Astrocyte (in vitro differentiated cells and primary cell): ENCODE results near the gene PTPRN2. TPM values are rescaled to one million over a fixed set of nuclear protein-coding genes. Genes with fewer than 3 reads are reported as not detected.

ENCODE experiments used
- DNase-seq: peaks from one replicate; pipeline ENCODE4 v3.0.0-alpha.2; 2010; ENCODE audit warnings: low read depth
- FAIRE-seq: peaks from 2 replicates; lab custom pipeline; 2011; peaks lifted over from hg19 to GRCh38; lab: Jason Lieb, UNC
- H2AFZ ChIP-seq: 2 replicates; pipeline ENCODE4 v1.6.0; 2012; ENCODE audit warnings: low read depth, low read length, inconsistent platforms
- H3K27ac ChIP-seq: 2 replicates; pipeline ENCODE4 v1.5.1; 2011; ENCODE audit warnings: low read depth, low read length, inconsistent platforms
- H3K27me3 ChIP-seq: 2 replicates; pipeline ENCODE4 v1.6.0; 2011; ENCODE audit warnings: low read length, inconsistent platforms; ENCODE audit not compliant: insufficient read depth
- H3K36me3 ChIP-seq: 2 replicates; pipeline ENCODE4 v1.5.1; 2011; ENCODE audit warnings: low read length, inconsistent platforms; ENCODE audit not compliant: insufficient read depth
- H3K4me1 ChIP-seq: 2 replicates; pipeline ENCODE4 v1.5.1; 2011; ENCODE audit warnings: low read length, inconsistent platforms; ENCODE audit not compliant: insufficient read depth
- H3K4me2 ChIP-seq: 2 replicates; pipeline ENCODE4 v1.6.0; 2012; ENCODE audit warnings: low read length, inconsistent platforms
- H3K4me3 ChIP-seq: 2 replicates; pipeline ENCODE4 v1.5.1; 2011; ENCODE audit warnings: low read depth, mild to moderate bottlenecking, low read length, inconsistent platforms; ENCODE audit not compliant: insufficient read depth
- H3K79me2 ChIP-seq: 2 replicates; pipeline ENCODE4 v1.6.0; 2012; ENCODE audit warnings: mild to moderate bottlenecking, low read length, inconsistent platforms; ENCODE audit not compliant: insufficient read depth
- H3K9ac ChIP-seq: 2 replicates; pipeline ENCODE4 v1.6.0; 2012; ENCODE audit warnings: mild to moderate bottlenecking, low read length, inconsistent platforms
- H3K9me3 ChIP-seq: 2 replicates; pipeline ENCODE4 v1.5.1; 2012; ENCODE audit warnings: low read depth, mild to moderate bottlenecking, low read length, inconsistent platforms; ENCODE audit not compliant: insufficient read depth
- H4K20me1 ChIP-seq: 2 replicates; pipeline ENCODE4 v1.6.0; 2012; ENCODE audit warnings: low read length, inconsistent platforms; ENCODE audit not compliant: insufficient read depth
- H3K27ac Mint-ChIP-seq: one replicate; pipeline ENCODE4 v1.8.0; 2021; ENCODE audit warnings: mild to moderate bottlenecking, mixed read lengths; ENCODE audit not compliant: unreplicated experiment
- H3K27me3 Mint-ChIP-seq: one replicate; pipeline ENCODE4 v1.8.0; 2021; ENCODE audit warnings: low read depth, mixed read lengths; ENCODE audit not compliant: unreplicated experiment
- H3K36me3 Mint-ChIP-seq: one replicate; pipeline ENCODE4 v1.8.0; 2021; ENCODE audit warnings: low read depth, mixed read lengths; ENCODE audit not compliant: unreplicated experiment
- H3K4me1 Mint-ChIP-seq: one replicate; pipeline ENCODE4 v1.8.0; 2021; ENCODE audit warnings: low read depth, mixed read lengths; ENCODE audit not compliant: unreplicated experiment
- H3K4me3 Mint-ChIP-seq: one replicate; pipeline ENCODE4 v1.8.0; 2021; ENCODE audit warnings: mild to moderate bottlenecking, moderate library complexity, mixed read lengths; ENCODE audit not compliant: unreplicated experiment
- H3K9me3 Mint-ChIP-seq: one replicate; pipeline ENCODE4 v1.8.0; 2021; ENCODE audit warnings: mild to moderate bottlenecking, mixed read lengths; ENCODE audit not compliant: unreplicated experiment
- EZH2 ChIP-seq: IDR thresholded peaks from 2 replicates; pipeline ENCODE4 v1.6.1; 2012; ENCODE audit warnings: mild to moderate bottlenecking, low read length, inconsistent platforms; ENCODE audit not compliant: insufficient read depth
- total RNA-seq: library from RNA; stranded (reverse); gene quantifications from 2 replicates; pipeline ENCODE4 v1.2.1, GENCODE V29; 2021
- TF ChIP-seq, protein P1 (sequence below): IDR thresholded peaks from 2 replicates; pipeline ENCODE4 v1.5.1; 2011; ENCODE audit warnings: low read depth, mild to moderate bottlenecking, inconsistent platforms, low read length, moderate library complexity; ENCODE audit not compliant: insufficient read depth

PTPRN2 gene
- total RNA-seq, 1 donor from 2014 or later = 0.09 TPM

DNA sequence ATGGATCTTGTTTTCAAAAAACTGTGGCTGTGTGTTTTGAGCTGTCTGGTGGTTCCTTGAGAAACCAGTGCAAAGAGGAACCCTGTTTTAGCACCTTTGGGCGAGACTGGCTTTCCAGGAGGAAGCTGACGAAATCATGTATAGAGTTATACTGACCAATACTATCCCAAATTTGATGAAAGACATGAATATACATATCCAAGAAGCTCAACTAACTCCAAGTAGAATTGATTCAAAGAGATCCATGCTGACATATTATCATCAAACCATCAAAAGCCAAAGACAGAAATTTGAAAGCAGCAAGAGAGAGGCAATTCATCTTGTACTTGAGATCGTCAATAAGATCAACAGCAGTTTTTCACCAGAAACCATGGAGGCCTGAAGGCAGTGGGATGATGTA is 640.1 kb downstream of the PTPRN2 start:
- DNase-seq = no peak
- Mint-ChIP-seq H3K27me3 (no peaks in the 10 kb centered on the region), H3K4me3 (no peak overlapping the region), H3K27ac (no peak overlapping the region), H3K9me3 (peaks cover 29% of the 10 kb centered on the region), H3K4me1 (no peaks in the 10 kb centered on the region), H3K36me3 (no peaks in the 10 kb centered on the region)
- Histone ChIP-seq H2AFZ (no peak overlapping the region), H3K79me2 (no peaks in the 10 kb centered on the region), H3K4me3 (no peak overlapping the region), H3K27ac (no peak overlapping the region), H3K9me3 (peaks cover 10% of the 10 kb centered on the region), H3K4me2 (no peak overlapping the region), H4K20me1 (no peaks in the 10 kb centered on the region), H3K4me1 (no peaks in the 10 kb centered on the region), H3K27me3 (no peaks in the 10 kb centered on the region), H3K36me3 (no peaks in the 10 kb centered on the region), H3K9ac (no peak overlapping the region)
- TF ChIP-seq, protein P1, sequence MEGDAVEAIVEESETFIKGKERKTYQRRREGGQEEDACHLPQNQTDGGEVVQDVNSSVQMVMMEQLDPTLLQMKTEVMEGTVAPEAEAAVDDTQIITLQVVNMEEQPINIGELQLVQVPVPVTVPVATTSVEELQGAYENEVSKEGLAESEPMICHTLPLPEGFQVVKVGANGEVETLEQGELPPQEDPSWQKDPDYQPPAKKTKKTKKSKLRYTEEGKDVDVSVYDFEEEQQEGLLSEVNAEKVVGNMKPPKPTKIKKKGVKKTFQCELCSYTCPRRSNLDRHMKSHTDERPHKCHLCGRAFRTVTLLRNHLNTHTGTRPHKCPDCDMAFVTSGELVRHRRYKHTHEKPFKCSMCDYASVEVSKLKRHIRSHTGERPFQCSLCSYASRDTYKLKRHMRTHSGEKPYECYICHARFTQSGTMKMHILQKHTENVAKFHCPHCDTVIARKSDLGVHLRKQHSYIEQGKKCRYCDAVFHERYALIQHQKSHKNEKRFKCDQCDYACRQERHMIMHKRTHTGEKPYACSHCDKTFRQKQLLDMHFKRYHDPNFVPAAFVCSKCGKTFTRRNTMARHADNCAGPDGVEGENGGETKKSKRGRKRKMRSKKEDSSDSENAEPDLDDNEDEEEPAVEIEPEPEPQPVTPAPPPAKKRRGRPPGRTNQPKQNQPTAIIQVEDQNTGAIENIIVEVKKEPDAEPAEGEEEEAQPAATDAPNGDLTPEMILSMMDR = no peak
- TF ChIP-seq EZH2 = no peak
- no peak for FAIRE-seq

- peaks cover 14% of the 10 kb centered on the region for H3K9me3 ChIP-seq
- TF ChIP-seq, protein P1 = no peak
- TF ChIP-seq EZH2 = no peak
- H4K20me1 ChIP-seq = no peaks in the 10 kb centered on the region
- no peaks in the 10 kb centered on the region for H3K27me3 ChIP-seq
- Mint-ChIP-seq H3K4me1 (no peaks in the 10 kb centered on the region), H3K36me3 (no peaks in the 10 kb centered on the region), H3K4me3 (no peak overlapping the region), H3K27ac (no peak overlapping the region), H3K9me3 (peaks cover 25% of the 10 kb centered on the region), H3K27me3 (no peaks in the 10 kb centered on the region)
- H3K9ac ChIP-seq = no peak overlapping the region
- H2AFZ ChIP-seq = no peak overlapping the region
- no peaks in the 10 kb centered on the region for H3K79me2 ChIP-seq
- no peak overlapping the region for H3K4me3 ChIP-seq
- FAIRE-seq (no peak), DNase-seq (no peak)
- H3K4me2 ChIP-seq = no peak overlapping the region
- no peaks in the 10 kb centered on the region for H3K36me3 ChIP-seq
- H3K27ac ChIP-seq = no peak overlapping the region
- no peaks in the 10 kb centered on the region for H3K4me1 ChIP-seq
Observed at GRCh38 chr7:157946398-157947060, 641.1 kb downstream of the PTPRN2 start.

- no peaks in the 10 kb centered on the region for H3K4me1 Mint-ChIP-seq
- TF ChIP-seq EZH2 = no peak
- TF ChIP-seq, protein P1 = no peak
- Histone ChIP-seq H3K4me1 (no peaks in the 10 kb centered on the region), H3K4me2 (no peak overlapping the region), H3K4me3 (no peak overlapping the region), H3K36me3 (no peaks in the 10 kb centered on the region), H3K79me2 (no peaks in the 10 kb centered on the region), H3K27ac (no peak overlapping the region), H4K20me1 (no peaks in the 10 kb centered on the region), H3K9ac (no peak overlapping the region), H3K9me3 (peaks cover 16% of the 10 kb centered on the region), H3K27me3 (no peaks in the 10 kb centered on the region), H2AFZ (no peak overlapping the region)
- no peaks in the 10 kb centered on the region for H3K27me3 Mint-ChIP-seq
- no peak overlapping the region for H3K27ac Mint-ChIP-seq
- no peak for FAIRE-seq
- no peaks in the 10 kb centered on the region for H3K36me3 Mint-ChIP-seq
- peaks cover 19% of the 10 kb centered on the region for H3K9me3 Mint-ChIP-seq
- no peak overlapping the region for H3K4me3 Mint-ChIP-seq
- DNase-seq = no peak
Observed at GRCh38 chr7:157945401-157945800, 642.2 kb downstream of the PTPRN2 start.
